Cerebellar nuclear complex (tissue), 1 donor: ENCODE results near the gene FASN.

Source experiments
- DNase-seq, 2 experiments: peaks; one replicate each; lab custom pipeline; 2025; lab: John Stamatoyannopoulos, UW

The FASN gene

DNA sequence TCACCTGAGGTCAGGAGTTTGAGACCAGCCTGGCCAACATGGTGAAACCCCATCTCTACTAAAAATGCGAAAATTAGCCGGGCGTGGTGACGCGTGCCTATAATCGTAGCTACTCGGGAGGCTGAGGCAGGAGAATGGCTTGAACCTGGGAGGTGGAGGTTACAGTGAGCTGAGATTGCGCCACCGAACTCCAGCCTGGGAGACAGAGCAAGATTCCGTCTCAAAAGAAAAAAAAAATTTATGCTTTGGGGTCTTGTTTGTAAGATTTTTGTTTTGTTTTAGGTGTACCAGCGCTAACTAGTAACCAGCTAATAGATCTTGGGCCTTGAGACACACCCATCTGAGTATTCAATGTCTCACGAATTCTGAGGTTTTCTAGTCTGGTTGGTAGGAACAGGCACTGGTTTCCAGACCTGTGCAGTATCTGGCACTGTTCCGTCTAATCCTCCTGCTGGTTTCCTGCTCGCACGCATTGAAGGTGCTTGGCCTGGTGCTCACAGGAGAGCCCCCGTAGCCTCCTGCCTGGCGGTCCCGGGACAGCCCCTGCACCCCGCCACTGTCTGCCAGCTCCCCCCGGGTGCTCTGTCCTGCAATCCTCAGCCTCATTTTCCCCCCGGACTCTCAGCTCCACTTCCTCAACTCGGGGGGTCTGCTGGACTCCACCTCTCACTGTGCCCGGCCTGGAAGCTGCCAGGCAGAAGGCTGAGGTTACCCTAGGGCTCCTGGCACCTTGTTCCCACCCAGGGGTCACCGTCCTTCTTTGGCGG lies 21.8 kb downstream of the FASN start:
- DNase-seq = no peak

DNA sequence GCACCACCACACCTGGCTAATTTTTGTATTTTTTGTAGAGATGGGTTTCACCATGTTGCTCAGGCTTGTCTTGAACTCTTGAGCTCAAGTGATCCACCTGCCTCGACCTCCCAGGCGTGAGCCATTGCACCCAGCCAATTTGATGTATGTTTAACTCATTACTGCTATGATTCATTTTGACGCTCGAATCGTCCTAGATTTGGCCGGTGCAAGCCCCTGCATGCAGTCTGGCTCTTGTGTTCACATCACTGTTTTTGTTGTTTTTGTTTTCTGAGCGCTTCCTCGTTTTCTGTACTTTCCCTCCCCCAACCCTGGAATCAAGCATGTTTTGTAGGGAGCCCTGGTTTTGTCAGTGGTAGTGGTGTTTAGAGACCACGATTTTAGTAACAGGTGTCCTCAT lies 24.6 kb downstream of the FASN start:
- DNase-seq = no peak

DNA sequence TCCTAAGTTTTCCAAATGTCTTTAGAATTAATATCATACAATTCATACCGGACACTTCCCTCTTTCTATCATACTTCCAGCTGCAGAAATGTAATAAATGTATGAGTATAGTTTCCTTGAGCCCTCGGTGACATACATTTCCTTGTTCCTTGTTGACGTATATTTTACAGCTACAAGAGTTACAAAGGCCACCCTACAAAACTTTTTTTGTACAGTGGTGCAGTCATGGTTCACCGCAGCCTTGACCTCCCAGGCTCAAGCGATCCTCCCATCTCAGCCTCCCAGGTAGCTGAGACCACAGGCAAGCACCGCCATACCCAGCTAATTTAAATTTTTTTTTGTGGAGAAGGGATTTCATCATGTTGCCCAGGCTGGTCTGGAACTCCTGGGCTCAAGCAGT lies 25.2 kb downstream of the FASN start:
- no peak for DNase-seq

DNA sequence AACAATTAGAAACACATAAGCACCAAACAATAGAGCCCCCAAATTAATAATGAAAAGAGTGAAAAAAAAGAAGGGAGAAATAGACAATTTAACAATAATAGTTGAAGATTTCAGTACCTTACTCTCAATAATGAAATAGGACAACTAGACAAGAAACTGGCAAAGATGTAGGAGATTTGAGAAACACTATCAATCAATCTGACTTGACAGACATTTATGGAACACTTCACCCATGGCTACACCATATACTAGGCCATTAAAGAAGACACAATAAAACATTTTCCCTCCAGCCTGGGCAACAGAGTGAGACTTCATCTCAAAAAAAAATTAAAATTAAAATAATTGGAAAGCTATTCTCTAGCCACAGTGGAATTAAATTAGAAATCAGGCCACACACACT lies 27.4 kb downstream of the FASN start:
- no peak for DNase-seq

DNA sequence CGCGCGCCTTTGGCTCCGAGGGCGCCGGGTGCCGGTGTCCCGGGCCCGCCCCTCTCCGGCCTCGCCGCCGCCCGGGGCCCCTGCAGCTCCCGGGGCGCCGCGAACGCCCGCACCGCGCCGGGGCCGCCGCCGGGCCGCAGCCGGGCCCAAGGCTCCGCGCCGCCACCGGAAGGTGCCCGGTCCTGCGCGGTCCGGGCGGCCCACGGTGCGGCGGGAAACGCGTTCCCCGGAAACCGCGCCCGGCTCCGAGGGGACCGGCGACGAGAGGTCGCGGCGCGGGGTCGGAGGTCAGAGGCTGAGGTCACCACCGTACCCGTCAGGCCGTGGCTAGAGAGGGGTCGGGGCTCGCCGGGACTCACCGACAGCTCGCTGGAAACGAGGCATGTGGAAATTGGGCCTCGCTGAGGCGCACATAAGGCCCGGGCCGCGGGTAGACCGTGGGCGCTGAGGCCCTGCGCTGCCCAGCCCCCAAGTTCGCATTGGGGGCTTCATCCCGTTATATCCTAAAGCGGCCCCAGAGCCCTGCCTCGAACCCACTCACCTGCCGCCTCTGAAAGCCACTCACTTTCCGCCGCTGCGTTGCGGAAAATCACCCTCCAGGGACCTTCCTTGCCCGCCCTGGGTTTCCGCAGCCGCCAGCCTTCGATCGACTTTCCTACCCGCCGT lies 32.3 kb downstream of the FASN start, which contains the start of gene DUS1L:
Gene DUS1L (minus strand): TSS at position 167 of the 666 bp plus-strand sequence. CDS start 745 bp downstream, outside the sequence.
- no peak for DNase-seq

DNA sequence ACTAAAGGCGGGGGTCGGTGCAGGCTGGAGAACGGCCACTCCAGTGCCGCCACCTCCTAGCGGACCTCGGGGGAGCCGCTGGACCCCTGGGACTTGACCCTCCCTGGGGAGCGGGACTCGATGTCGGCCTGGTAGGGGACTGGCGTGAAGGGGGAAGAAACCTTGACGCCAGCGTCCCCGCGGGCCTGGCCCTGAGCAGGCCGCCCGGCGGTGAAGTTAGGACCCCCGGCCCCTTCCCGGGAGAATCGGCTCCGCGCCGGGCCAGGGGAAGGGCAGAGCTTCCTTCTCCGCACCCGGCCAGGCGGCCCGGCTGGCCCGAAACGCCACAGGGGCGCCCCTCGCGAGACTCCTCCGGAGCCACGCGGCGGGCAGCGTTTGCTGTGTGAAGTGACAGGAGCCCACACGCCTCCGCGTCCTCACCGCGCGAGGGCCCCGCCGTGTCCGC lies 32.8 kb downstream of the FASN start:
- no peak for DNase-seq

DNA sequence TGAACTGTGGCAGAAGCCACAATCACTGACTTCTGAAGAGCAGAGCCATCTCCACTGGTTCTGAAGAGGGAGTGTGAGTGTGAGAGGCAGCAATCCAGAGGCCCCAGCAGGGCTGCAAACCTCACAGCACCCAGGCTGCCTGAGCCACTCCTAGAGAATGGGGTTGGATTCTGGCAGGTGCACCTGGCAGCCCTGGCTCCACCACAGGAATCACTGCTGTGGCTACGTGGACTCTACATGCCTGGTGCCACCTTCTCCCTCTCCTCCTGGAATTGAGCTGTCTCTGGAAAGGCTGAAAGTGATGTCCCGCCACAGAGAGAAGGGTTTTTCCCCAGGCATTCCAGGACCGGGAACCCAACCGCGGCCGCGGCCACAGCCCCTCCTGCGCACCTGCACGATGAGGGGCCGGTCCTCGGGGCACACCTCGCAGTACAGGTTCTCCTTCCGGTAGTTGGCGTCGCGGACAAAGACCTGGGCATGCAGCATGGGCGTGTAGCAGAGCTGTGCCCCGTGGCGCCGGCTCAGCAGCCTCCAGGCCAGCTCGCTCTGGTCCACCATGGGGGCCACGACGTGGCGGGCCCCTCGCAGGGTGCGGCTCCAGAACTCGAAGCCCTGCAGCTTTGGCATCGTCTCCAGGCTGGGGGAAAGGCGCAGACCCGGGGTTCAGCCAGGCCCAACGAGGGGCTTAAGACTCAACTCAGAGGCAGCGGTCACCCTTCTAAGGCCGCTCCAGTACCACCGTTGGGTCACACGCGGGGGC lies 33.4 kb downstream of the FASN start:
- DNase-seq = no peak

DNA sequence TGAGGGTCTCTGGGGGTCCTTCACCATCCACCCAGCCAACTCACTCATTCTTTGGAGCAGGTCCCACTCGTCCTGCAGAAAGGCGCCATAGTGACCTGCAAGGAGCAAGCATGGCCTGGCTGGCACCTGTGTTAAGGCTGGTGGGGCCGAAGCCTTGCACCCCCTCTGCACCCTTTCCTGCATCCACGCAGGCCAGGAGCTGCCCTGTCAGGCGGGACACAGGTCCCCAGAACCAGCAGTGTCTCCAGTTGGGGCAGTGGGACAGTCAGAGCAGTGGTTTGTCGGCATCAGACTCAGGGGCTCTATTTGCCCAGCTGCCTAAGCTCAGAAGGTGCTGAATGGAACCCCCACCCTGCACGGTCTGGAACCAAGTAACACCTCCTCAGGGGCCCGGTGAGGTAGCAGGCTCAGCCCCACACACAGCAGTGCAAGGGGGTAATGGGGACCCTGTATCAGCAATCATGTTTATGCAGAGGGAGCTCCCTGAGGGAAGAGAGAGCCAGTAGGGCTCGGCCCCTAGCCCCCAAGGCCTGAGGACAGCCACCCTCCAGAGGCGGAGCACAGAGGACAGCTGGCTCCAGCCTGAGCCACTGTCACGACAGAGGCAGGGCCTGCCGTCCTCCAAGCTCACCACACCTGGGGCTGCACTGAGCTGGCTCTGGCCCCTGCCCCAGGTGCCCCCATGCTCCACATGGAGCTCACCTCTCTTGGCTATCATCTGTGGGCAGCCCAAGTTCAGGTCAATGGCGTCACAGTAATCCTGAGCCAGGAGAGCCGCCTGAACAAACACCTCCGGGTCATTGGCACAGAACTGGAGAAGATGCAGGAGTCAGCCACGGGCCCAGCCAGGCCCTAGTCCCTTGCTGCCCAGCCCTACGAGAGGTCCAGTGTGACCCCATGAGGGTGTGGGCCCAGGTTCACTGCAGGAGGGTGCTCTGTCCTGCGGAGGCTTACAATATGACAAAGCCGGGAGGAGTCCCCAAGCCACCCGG lies 34.3 kb downstream of the FASN start:
- DNase-seq = no peak

DNA sequence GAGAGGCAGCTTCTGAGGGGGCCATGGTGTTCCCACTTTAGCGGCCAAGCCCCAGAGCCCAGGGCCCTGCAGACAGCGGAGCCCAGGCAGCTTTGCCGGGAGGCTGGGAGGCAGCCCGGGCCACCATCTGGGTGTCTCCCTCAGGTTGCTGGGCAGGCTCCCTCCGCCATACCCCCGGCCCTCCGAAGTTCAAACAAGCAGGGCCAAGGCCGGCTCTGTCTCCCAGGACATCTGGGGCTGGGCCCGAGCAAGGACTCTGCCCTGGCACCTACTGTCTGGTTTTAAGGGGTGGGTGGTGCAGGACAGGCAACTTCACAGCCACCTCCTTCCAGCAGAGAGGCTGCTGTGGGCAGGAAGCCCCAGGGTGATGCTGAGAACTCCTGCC lies 35.1 kb downstream of the FASN start:
- DNase-seq = no peak

DNA sequence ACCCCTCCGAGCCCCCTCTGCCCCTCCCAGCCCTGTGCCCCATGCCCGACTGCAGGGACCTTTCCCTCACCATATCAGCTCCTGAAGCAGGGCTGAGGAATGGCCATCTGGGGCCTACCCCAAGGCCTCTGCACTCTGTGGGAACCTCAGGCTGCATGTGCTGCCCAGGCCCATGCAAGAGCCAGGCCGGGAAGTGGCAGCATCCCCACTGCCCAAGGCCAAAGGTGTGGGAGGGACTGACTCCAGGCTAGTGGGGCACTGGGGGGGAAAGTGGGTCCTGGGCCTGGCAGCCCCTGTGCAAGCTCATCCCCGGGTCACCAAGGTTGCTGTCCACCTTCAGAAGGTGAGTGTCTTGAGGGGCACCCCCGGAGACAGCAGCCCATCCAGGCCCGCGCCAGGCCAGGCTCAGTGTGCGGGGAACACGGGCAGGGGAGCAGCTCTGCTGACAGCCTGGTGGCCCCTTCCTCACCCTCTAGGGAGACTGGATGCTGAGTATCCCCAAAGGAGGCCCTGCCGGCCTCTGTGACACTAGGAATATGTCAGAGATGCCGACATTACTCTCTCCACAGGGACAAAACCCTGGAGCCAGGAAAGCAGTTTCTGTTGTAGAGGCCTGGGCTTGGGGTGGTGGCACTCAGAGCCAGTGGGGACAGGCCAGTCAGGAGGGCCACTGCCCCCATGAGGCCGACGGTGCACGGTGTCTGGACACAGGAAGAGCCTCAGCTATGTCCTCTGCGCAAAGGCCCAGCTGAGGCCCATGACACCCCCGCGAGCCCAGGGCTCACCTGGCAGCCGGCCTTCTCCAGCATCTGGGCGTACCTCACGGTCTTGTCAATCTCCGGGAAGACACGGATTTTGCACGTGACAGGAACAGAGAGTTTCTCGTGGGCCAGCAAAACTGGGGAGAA lies 35.7 kb downstream of the FASN start:
- DNase-seq = no peak

DNA sequence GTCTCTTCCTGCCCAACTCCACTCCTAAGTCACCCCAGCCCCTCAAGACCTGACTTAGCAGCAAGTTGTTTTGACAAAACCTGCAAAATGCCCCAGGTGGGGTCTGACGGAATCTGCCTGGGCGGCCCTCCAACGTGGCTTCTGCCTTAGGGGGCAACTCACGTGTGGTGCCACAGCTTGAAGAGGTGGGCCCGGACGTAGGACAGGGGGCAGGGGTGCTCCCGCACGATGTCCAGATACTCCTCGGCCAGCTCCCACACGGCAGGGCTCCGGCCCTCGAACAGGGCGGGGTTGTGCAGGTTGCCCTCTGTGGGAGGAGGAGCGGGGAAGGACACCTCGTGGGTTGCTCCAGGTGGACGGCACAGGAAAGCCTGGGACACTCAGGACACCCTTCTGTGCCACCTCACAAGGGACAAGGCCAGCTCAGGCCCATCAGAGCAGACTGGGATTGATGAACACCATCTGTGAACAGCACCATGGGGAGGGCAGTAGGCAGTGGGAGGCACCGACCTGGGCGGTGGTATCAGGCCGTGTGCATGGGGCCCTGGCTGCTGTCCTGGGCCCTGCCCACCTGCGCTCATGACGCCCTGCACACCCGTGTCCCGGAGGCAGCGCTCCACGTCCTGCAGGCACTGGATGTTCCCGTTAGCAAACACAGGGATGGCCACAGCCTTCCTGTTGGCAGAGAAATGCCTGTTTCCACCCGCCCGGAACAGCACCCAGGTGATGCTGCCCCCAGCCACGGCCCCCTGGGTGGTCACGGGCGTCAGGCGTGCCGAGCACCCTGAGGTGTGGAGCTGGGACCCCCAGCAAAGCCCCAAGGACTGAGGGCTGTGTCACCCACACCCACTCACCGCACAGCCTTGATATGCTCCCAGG lies 36.8 kb downstream of the FASN start:
- DNase-seq = no peak

DNA sequence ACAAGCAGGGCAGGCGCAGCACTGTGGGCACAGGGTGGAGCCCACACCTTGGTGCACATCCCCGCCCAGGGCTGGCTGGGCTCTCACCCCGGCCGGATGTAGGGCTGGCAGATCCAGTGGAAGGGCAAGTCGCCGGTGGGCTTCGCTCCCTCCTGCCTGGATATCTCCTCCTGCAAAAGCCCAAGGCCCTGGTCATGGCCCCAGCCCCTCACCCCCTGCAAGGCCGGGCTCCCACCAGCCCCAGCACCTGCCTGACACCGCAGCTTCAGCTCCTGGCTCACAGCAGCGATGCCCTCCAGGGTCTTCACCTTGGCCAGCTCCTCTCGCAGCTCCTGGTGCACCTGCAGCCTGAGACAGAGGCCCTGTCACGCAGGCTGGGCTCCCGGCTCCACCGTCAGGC lies 37.4 kb downstream of the FASN start:
- no peak for DNase-seq

DNA sequence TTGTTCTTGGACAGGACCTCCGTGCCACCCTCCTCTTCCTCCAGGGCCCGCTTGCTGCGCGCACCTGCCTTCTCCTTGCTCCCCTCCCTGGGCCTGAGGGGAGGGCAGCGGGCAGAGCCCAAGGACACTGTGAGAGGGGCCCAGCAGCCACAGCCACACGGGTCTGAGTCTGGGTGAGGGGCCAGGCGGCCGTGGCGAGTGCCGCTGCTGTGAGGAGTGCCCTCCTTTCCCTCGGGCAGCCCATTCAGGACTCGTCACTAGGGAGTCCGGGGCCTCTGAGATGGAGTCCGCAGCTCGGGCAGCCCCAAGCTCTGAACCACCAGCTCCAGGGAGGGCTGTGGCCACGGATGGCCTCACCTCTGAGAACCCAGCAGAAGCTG lies 38.0 kb downstream of the FASN start:
- no peak for DNase-seq

DNA sequence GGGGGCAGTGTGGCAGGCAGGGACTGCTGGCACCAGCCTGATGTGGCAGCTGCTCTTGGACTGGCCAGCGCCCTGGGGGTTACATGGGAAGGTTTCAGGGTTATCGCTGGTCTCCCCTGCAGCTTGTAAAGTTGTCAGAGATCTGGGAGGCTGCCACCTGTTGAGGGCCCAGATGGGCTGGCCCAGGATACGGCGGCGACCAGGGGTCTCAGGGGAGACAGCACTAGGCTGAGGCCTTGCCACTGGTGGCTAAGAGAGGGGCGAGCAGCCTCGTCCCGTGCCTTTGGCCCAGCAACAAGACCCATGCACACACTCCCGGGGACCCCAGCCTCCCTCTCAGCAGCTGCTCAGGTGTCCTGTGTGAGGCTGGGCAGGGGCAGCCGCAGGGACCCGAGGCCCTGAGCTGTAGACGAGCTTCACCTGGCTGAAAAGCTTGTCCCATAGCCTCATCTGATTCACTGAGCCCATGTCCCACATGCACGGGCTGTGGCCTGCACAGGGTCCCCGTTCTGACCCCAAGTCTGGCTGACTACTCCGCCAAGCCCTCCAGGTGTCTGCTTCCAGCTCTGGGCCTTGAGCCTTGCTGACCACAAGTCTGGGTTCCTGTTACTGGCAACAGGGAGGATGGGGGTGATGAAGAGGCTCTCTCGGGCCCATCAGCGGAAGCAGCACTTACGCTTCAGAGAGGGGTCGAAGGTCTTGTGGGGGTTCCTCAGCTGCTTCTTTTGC lies 38.6 kb downstream of the FASN start:
- DNase-seq = no peak

DNA sequence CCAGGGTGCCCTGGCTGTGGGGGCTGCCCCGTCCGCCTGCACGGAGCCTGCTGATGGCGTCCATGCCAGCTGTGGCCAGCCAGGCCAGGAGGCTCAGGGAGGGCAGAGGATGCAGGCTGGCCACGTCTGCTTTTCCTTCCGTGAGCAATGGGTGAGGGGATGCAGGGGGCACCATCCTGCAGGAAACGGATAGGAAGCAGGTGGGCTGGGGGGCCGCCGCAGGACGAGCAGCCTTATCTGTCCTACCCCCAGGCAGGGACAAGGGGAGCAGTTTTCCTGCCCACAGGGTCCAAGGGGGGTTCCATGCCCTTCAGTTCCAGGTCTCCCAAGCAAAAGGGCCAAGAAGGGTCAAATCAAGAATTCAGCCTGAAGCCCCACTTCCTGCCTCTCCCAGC lies 39.2 kb downstream of the FASN start:
- no peak for DNase-seq

DNA sequence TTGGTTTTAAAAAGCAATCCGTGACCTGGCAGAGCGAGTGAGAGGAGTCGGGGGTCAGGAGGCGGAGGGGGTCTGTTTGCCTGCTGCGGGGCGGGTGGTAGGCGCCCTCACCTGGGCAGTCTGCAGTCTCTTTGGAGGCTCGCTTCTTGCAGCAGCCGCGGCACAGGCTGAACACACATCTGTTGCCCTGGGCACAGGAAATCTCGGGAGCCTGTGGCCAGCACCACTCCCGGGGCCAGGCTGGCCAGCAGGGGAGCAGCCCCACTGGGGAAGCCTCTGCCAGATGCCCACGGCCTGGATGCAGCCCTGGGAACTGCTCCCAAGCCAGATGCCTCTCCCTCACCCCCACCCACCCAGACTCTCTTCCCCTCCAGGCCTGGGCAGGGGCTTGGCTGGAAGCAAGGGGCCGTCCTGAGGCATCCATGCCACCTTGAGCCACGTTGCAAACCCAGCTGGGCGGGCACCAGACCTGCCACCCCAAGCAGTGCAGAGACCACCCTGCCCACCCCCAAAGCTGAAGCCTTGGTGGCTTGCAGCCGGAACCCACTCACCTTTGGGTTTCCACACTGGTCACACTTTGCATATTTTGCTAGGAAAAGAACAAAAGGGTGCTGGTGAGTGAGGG lies 39.7 kb downstream of the FASN start:
- no peak for DNase-seq

DNA sequence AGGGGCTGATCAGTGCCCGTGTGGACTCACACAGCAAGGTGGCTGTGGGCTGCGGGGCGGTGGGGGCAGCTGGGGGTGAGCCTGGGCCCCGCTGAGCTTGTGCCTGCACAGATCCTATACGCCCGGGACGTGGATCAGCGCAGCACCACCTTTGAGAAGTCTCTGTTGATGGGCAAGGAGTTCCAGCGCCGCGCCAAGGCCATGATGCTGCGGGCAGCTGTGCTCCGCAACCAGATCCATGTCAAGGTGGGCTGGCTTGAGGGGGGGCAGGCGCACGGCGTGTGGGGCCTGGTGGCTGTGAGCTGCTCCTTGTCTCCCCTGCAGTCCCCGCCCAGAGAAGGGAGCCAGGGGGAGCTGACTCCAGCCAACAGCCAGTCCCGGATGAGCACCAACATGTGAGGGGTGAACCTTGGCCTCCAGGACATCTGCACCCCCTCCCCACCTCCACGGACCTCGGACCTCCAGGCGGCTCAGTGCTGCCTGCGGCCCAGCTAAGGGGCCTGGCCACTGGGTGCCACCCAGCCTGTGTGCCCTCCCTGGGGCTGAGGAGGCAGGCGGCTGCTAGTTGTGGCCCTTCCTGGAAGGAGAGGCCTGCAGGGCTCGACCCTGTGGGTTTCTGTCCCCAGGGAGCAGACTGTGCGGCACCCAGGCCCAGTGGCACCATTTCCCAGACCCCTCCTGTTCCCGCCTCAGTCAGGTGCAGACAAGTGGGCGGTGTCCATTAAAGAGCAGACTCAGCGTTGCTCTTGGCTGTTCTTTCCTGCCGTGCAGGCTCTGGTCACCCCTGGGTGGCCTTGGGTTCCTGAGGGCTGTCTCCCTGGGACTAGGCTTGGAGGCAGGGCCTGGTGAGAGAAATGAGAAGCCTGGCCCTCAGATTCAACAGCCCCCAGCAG lies 41.1 kb downstream of the FASN start:
- no peak for DNase-seq
